ENCODE results near the gene PPM1E. TPM values are rescaled to one million over a fixed set of nuclear protein-coding genes. Genes with fewer than 3 reads are reported as not detected.

The PPM1E gene
- total RNA-seq, 4 donors from 2014 or later, result under 0.01 to 0.23 TPM; not detected in 2

- Histone ChIP-seq H3K27me3 (no peaks in the 10 kb centered on the region), H3K36me3 (no peaks in the 10 kb centered on the region), H3K4me3 (no peak overlapping the region), H3K9me3 (no peaks in the 10 kb centered on the region), H3K27ac (no peak overlapping the region), H3K4me1 (no peaks in the 10 kb centered on the region)
- intact Hi-C loops (cut with DNase I), result no loop called here
- DNase-seq, result no peak
- no peak for TF ChIP-seq POLR2A (IDR thresholded peaks at IDR 0.05)
- TF ChIP-seq, protein P1, sequence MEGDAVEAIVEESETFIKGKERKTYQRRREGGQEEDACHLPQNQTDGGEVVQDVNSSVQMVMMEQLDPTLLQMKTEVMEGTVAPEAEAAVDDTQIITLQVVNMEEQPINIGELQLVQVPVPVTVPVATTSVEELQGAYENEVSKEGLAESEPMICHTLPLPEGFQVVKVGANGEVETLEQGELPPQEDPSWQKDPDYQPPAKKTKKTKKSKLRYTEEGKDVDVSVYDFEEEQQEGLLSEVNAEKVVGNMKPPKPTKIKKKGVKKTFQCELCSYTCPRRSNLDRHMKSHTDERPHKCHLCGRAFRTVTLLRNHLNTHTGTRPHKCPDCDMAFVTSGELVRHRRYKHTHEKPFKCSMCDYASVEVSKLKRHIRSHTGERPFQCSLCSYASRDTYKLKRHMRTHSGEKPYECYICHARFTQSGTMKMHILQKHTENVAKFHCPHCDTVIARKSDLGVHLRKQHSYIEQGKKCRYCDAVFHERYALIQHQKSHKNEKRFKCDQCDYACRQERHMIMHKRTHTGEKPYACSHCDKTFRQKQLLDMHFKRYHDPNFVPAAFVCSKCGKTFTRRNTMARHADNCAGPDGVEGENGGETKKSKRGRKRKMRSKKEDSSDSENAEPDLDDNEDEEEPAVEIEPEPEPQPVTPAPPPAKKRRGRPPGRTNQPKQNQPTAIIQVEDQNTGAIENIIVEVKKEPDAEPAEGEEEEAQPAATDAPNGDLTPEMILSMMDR (IDR thresholded peaks at IDR 0.05), result no peak
- WGBS, 2 donors, result 74 to 79% methylated on average over 5 of the region's 5 CpGs
Measured at GRCh38 chr17:58808609-58809563, 53.2 kb downstream of the PPM1E start.

DNA sequence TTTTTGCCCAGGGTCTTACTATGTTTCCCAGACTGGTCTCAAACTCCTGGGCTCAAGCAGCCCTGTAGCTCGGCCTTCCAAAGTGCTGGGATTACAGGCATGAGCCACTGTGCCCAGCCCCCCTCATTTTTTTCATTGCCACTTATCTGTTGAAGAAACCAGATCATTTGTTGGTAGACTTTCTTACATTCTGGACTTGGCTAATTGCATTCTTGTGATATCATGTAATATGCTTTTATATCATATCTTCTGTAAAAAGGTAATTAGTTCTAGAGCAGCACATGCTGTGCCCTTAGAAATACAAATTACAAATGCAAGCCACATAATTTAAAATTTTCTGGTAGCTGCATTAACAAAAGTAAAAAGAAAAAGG lies 53.9 kb downstream of the PPM1E start:
- intact Hi-C loops (cut with DNase I), result no loop called here
- H3K4me3 ChIP-seq, result no peak overlapping the region
- H3K36me3 ChIP-seq, result no peaks in the 10 kb centered on the region
- no peaks in the 10 kb centered on the region for H3K27me3 ChIP-seq
- H3K4me1 ChIP-seq, result no peaks in the 10 kb centered on the region
- no peaks in the 10 kb centered on the region for H3K9me3 ChIP-seq
- WGBS, 2 donors, result 69% methylated on average over 1 of the region's 1 CpG; no CpG with 5 or more reads in 1 of the 2 donors
- no peak for DNase-seq
- TF ChIP-seq, protein P1 (IDR thresholded peaks at IDR 0.05), result no peak
- TF ChIP-seq POLR2A (IDR thresholded peaks at IDR 0.05), result no peak
- no peak overlapping the region for H3K27ac ChIP-seq

DNA sequence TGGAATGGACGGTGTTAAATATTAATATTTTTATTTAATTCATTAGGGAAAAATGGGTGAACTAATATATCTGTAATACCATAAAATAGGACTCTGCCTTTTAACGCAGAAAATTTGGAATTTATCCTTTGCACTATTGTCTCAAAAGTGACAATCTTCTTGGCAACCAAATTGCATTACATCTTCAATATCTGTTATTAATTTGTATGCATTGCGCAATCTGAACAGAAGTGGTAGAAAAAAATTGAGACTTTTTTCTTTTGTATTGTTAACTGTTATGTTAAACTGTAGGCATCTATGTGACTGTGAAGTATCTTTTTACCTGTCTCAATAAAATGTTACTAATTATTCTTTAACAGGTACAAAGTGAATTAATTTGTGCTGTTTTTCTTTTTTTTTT lies 55.6 kb downstream of the PPM1E start:
- Histone ChIP-seq H3K4me1 (no peaks in the 10 kb centered on the region), H3K27me3 (no peaks in the 10 kb centered on the region), H3K36me3 (no peaks in the 10 kb centered on the region), H3K27ac (no peak overlapping the region), H3K9me3 (no peaks in the 10 kb centered on the region), H3K4me3 (no peak overlapping the region)
- DNase-seq, result no peak
- intact Hi-C loops (cut with DNase I), result no loop called here
- 94 to 95% methylated on average over 3 of the region's 3 CpGs for WGBS, 2 donors
- TF ChIP-seq, protein P1 (IDR thresholded peaks at IDR 0.05), result no peak
- TF ChIP-seq POLR2A (IDR thresholded peaks at IDR 0.05), result no peak

DNA sequence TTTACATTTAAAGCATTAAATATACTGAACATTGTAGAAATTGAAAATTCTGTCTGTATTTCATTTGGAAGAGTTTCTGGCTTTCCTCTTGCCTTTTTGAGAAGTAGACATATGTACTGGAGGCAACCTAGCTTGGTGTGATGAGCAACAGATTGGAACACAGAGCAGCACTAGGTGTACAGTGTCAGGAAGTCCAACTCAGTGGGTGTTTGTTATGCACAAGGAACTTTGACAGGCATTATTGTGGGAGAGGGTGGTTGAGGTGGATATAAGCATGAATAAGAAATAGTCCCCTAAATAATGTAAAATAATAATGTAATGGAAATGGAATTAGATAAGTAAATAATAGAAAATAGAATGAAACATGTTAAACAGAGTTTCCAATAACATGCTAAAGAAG lies 58.1 kb downstream of the PPM1E start:
- TF ChIP-seq, protein P1 (IDR thresholded peaks at IDR 0.05), result no peak
- TF ChIP-seq POLR2A (IDR thresholded peaks at IDR 0.05), result no peak
- H3K9me3 ChIP-seq, result no peaks in the 10 kb centered on the region

DNA sequence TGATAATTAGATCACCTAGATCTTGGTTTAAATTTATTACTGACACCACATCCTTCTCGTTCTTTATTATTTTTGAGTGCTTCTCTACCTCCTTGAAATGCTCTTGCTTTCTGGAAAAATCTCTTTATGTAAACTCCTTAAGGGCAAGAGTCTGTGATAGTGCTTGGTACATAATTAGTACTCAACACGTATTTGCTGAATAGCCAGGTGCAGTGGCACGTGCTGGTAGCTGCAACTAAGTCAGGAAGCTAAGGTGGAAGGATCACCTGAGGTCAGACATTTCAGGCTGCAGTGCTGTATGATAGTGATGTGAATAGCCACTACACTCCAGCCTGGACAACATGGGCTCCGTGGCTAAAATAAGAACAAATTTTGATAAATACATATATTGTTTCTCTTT lies 63.0 kb downstream of the PPM1E start:
- H3K9me3 ChIP-seq, result no peaks in the 10 kb centered on the region
- DNase-seq, result no peak
- H3K4me3 ChIP-seq, result no peak overlapping the region
- WGBS, 2 donors, result 62 to 77% methylated on average over 4 of the region's 4 CpGs
- H3K27me3 ChIP-seq, result peaks cover 0 to 7% (median 0%) of the 10 kb centered on the region in 4 donors
- intact Hi-C loops (cut with DNase I), result no loop called here
- H3K4me1 ChIP-seq, result no peaks in the 10 kb centered on the region
- TF ChIP-seq, protein P1 (IDR thresholded peaks at IDR 0.05), result no peak
- no peak for TF ChIP-seq POLR2A (IDR thresholded peaks at IDR 0.05)
- no peak overlapping the region for H3K27ac ChIP-seq
- H3K36me3 ChIP-seq, result no peaks in the 10 kb centered on the region

More for the DNA sequence above, 58.1 kb downstream of the PPM1E start:
- H3K27ac ChIP-seq, result no peak overlapping the region
- intact Hi-C loops (cut with DNase I), result no loop called here
- no peaks in the 10 kb centered on the region for H3K27me3 ChIP-seq
- no peaks in the 10 kb centered on the region for H3K4me1 ChIP-seq
- no peak overlapping the region for H3K4me3 ChIP-seq
- H3K36me3 ChIP-seq, result no peaks in the 10 kb centered on the region
- DNase-seq, result no peak

Measured in esophagus squamous epithelium (tissue), 5 donors.